Medulla oblongata (tissue), 1 donor: ENCODE data around the gene FASTK.
"Not testable (repeated sequence)": the region's sequence is repeated elsewhere in the genome, so short reads cannot be mapped to it uniquely, and the experiment has no call there.

Source experiments
- DNase-seq: peaks from one replicate; pipeline ENCODE4 v3.0.0-alpha.2; 2015; ENCODE audit errors: extremely low spot score

The FASTK gene

GRCh38 chr7:151046603-151047573, 33.7 kb downstream of the FASTK start:
- no peak for DNase-seq

GRCh38 chr7:151045967-151046366, 34.6 kb downstream of the FASTK start:
- DNase-seq: no peak

DNA sequence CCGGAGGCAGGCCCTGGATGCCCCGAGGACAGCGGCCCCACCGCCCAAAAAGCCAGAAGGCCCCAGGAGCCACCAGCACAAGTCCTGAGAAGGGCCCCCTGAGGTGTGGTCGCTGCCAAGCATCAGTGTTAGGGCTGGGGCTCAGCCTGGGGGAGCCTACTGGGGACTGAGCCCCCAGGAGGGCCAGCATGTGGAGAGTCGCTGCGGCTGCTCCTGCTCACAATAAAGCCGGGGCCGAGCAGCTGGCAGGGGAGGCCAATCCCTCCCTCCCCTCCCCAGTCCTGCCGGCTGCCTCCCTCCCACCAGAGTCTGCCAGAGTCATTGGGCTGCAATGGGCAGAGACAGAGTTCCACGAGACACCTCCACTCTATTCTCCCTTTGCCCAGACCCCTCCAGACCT, 35.3 kb downstream of the FASTK start:
- no peak for DNase-seq

GRCh38 chr7:151043959-151044358, 36.6 kb downstream of the FASTK start:
- DNase-seq: no peak

- not testable (repeated sequence) for DNase-seq
Measured at GRCh38 chr7:151043449-151043848, 37.2 kb downstream of the FASTK start.

DNA sequence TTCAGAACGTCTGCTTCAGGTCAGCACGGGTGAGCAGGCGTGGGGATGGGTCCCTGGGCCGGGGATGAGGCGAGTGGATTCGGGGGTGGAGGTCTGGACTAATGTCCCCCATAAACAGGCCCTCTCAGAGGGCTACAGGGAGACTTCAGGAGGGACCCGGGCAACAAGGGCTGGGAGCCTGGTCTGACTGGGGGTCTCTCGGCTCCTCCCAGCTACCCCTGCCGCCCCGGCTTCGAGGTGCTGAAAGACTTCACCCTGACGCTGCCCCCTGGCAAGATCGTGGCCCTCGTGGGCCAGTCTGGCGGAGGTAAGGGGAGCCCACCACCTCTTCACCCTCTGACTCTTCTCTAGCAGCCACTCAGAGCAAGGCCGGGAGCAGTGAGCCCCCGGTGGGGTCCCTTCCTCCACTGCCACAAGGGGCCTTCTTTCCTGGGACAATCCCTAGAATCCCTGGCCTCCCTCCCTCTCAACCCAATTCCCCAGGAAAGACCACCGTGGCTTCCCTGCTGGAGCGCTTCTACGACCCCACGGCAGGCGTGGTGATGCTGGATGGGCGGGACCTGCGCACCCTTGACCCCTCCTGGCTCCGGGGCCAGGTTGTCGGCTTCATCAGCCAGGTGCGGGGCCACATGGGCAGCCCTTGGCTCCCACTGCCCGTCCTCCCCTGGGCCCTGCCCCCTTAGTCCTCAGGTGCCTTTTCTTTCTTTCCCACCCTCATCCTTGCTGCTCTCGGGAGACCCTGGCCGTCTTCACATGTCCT, 39.8 kb downstream of the FASTK start:
- no peak for DNase-seq

- no peak for DNase-seq
Measured at GRCh38 chr7:151039850-151040548, 40.6 kb downstream of the FASTK start.

- no peak for DNase-seq
Measured at GRCh38 chr7:151038951-151039849, 41.4 kb downstream of the FASTK start.

DNA sequence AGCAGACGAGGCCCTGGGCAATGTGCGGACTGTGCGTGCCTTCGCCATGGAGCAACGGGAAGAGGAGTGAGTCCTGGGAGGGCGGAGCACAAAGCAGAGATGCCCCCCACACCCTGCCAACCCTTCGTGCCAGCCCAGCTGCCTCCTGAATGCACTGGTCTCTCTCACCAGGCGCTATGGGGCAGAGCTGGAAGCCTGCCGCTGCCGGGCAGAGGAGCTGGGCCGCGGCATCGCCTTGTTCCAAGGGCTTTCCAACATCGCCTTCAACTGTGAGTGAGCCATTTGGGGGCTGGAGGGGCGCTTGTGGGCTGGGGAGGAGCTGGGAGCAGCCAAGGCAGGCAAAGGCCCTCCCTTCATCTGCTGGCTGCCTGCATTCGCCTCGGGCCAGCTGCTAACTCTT, 44.7 kb downstream of the FASTK start:
- no peak for DNase-seq

DNA sequence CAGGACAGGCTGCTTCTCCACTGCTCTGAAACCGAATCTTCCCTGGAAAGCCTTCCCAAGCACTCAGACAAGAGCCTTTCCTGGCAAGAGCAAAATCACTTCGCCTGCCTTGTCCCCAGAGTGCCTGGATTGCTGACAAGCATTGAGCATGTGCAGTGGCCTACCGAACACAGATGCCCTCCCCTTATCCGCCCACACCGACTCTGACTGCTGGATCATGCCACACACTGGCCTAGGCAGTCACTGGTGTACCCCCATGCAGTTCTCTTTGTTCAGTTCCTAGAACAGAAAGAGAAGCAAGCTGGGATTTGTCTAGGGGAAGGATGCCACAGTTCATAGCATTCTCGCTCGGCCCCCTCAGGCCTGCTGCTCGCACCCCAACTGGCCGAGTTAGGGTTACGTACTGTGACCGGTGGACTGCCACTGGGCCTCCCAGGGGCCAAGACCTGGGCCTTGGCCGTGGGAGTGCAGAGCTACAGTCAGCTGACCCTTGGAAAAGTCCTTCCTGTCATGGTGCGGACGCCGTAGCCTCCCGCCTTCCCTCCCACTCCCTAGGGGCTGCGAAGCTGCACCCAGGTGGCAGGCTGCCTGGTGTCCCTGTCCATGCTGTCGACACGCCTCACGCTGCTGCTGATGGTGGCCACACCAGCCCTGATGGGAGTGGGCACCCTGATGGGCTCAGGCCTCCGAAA, 45.4 kb downstream of the FASTK start:
- no peak for DNase-seq

- DNase-seq: no peak
Measured at GRCh38 chr7:151034312-151035025, 46.1 kb downstream of the FASTK start.

DNA sequence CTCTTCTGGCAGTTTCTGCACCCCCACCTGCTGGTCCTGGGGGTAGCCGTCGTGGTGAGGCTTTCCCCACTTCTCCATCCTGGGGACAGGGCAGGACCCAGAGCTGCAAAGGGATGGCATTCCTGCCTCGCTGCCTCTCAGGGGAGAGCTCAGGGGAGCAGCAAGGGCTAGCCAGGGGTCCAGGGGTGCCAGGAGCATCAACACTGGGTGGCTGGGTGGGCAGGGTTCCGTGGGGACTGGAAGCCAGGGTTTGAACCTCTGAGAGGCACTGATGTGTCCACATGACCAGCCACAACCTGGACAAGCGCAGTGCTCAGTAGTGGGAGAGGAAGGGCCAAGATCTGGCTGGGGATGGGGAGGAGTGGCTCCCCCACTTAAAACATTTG, 46.8 kb downstream of the FASTK start:
- no peak for DNase-seq

DNA sequence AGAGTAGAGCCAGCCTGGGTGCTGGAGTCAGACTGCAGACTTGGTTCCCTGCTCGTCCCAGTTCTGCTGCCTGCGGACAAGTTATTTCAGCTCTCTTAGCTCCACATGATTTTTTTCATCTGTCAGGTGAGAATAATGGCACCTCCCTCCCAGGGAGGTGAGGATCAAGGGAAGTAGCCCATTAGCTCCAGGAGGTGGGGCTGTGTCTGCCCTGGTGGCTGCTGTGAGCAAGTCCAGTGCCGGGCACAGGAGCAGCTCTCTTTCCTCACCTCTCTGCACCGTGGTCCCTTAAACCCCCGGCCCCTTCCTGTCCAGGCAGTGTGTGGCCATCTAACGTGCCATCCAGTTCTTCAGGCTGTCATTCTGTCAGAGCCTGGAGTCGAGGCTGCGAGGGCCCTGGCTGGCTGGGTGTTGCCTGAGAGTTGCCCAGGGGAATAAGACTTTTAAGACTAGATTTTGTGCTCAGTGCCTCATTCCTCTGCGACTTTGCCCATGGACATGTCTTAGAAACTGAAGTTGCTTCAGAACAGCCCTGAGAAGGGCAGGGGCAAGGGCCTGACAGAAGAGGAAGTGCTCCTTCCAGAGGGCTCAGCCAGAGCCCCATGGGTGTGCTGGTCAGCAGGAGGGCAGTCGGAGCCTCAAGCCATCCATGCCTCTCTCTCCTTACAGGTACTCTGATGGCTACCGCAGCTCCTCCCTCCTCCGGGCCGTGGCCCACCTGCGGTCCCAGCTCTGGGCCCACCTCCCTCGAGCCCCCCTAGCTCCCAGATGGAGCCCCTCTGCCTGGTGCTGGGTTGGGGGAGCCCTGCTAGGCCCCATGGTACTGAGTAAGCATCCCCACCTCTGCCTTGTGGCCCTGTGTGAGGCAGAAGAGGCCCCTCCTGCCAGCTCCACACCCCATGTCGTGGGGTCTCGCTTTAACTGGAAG, 47.4 kb downstream of the FASTK start:
- no peak for DNase-seq

DNA sequence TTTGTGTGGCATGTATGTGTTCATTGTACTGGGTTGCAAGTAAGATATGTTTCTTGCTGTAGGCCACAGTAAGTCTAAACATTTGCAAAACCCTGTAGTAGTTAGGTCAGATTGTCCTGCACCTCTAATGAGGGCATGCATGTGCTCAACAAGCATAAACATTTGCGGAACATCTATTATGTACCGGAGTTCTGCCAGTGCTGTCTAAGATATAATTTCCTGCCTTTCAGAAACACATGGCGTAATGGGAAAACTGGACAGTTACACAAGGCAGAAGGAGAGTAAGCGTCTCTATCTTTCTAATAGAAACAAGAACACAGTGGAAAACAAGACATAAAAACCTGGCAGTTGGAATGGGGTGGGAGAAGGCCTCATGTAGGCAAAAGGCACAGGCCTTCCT, 49.6 kb downstream of the FASTK start:
- DNase-seq: no peak

- DNase-seq: no peak
Measured at GRCh38 chr7:151028948-151029501, 51.6 kb downstream of the FASTK start.

- peak; percentile 99 for DNase-seq
Measured at GRCh38 chr7:151028131-151028947, 52.3 kb downstream of the FASTK start, which contains the start of gene ABCB8. ABCB8 (plus strand) TSS chr7:151028450; CDS start chr7:151028516, 66 bp downstream.

- not testable (repeated sequence) for DNase-seq
Measured at GRCh38 chr7:151027728-151028130, 52.9 kb downstream of the FASTK start.
